NCI-H1048 (cell line): Measurements from ENCODE around the gene BACH2.
"Not testable (repeated sequence)": the region's sequence is repeated elsewhere in the genome, so short reads cannot be mapped to it uniquely, and the experiment has no call there.

ENCODE experiments used
- DNase-seq: peaks from one replicate; lab custom pipeline; 2025; lab: John Stamatoyannopoulos, UW

The BACH2 gene

DNA sequence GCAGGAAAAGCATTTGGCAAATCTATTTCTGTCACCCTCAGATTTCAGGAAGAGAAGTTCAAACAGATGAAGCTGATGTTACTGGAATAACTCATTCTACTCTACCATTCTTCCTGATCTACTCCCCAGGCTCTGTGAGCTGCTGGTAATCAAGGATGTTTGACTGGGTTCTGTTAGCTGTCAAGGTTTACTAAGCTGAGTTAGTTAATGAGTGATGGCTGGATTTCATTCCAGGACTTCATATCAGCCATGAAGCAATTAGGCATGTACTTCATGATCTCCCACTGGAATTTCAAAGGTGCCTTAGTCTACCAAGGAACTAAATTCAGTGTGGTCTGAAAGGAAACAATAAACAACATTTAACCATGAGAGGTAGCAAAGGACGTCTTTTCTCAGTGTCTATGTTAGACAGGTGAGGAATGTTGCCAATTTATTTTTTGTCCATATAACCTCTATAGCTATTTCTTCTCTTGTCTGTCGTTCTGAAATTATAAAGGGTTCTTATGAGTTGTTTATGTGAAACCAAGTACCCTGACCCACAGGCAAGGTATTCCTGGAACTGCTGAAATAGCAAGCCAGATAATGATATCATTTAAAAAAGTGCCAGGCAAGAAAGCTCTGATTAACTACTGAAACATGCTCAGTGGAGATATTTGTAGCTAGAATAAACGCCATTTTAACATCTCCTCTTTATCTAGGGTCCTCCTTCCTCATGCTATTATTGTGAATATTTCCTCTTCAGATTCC lies 112.9 kb downstream of the BACH2 start:
- DNase-seq: no peak

DNA sequence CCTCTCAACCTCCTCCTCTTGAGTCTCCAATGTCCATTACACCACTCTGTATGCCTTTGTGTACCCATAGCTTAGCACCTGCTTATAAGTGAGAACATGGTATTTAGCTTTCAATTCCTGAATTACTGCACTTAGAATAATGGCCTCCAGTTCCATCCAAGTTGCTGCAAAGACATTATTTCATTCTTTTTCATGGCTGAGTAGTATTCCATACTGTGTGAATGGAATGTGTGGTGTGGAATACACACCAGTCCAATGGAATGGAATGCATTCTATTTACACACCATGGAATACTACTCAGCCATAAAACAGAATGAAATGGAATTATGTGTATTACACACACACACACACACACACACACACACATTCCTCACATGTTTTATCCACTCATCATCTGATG lies 116.1 kb downstream of the BACH2 start:
- DNase-seq: no peak

- no peak for DNase-seq
Measured at GRCh38 chr6:90179190-90180169, 117.2 kb downstream of the BACH2 start.

DNA sequence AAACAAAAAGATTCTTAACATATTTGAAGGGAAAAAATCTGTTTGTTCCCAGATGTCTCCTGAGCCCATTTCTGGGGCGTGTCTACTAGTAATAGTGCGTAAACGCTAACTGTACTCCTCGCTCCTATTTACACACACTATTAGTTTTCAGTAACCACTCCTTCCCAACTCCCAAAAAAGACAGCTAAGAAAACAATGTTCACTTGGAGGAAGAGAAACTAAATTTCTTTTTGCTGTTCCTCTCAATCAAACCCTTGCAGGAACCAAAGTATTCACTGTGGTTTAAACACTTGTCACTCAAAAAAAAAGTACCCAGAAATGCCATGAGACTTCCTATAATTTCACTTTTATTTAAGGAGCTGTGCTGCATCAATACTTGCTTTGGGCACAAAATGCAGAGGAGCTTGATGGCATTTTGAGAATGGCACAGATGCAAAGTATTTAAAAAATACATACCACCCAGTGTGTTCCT lies 118.2 kb downstream of the BACH2 start:
- DNase-seq: no peak

DNA sequence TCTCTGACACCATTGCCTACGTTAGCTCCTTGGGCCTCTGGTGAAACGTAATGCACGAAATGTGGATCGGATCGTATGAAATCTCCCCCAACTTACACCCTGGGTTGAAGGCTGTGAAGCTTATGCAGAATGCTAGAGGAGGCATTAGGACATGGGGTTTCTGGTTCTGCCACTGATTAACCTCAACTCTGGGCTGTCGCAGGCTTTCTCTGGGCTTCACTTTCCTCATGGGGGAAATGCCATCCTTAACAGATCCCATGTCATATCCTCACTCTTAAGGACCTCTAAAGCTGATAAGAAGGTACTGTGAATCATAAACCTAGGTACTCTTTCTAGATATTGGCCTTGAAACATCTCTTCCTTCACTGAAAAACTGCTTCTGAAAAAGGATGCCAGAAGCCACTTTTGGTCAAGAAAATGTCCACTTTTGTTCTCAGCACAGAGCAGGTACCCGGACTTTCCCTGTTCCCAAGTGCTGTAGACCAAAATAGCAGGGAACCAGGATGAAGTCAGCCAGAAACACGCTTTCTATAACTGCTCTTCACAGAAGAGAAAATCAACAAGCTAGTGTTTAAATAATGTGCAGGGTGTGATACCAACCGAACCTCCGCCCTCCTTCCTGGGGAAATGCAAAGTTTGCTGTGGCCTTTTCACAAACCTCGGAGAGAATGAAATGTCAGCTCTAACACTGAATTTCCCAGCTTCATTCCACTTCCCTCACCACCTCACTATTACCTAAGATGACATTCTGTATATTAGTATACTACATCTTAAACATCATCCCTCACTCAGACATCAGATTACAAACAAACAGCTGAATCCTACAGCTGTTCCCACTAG lies 118.9 kb downstream of the BACH2 start:
- DNase-seq: no peak

DNA sequence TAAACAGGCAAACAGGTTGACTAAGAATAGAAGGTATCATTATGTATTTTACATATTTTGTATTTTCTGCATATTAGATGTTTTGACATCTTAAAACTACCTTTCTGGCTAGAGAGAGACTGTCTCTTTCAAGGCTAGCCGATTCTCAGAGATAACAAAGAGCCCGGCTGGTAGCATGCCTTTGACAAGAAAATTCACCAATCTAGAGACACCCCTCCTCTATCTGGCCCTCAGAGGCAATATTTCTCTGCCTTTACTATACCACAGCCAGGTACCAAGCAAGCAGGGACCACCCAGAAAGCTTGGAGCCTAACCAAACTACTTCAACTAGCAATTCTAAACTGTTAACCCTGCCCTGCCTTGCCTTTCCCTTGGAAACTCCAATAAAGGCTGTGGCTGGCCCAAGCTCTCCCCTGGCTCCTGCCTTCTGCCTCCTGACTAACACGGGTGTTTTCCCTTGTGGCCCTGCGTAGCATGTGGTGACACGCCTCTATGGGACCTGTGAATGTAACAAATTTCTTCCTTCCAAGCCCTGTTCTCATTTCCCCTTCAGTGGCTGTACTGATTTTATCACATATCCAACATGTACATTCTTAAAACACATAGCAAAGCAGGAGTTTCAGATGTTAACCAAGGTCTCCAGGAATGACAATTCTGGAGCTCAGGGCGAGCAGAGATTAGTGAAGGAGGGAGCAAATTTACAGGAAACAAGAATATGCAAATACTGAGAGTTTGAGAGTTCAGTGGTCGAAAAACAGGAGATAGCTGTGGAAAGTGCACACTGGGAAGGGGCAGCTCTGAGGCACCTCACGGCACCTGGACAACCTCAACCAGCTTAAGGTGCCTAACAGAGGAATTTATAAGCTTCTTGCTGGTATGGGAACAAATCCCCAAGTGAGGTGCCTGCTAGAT lies 120.8 kb downstream of the BACH2 start:
- no peak for DNase-seq

DNA sequence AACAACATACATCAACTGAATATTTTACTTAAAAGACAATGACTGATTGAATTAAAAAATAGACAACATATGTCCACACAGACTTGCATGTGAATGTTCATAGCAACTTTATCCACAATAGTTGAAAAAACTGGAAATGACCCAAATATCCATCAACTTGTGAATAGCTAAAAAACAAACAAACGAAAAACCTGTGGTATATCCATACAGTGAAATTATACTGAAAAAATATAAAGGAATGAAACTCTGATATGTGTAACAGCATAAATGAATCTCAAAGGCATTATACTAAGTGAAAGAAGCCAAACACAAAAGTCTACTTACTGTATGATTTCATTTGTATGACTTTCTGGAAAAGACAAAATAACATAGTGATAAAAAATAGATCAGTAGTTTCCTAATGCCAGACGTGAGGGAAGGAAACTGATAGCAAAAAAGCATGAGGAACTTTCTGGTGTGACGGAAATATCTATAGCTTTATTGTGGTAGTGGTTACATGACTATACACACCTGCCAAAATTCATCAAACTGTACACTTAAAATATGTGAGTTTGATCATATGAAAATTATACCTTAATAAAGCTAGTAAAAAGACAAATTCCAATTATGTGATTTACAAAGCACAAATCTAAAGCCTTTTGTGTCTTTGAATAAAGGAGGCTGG lies 123.2 kb downstream of the BACH2 start:
- no peak for DNase-seq

- no peak for DNase-seq
Measured at GRCh38 chr6:90170601-90171000, 126.0 kb downstream of the BACH2 start.

DNA sequence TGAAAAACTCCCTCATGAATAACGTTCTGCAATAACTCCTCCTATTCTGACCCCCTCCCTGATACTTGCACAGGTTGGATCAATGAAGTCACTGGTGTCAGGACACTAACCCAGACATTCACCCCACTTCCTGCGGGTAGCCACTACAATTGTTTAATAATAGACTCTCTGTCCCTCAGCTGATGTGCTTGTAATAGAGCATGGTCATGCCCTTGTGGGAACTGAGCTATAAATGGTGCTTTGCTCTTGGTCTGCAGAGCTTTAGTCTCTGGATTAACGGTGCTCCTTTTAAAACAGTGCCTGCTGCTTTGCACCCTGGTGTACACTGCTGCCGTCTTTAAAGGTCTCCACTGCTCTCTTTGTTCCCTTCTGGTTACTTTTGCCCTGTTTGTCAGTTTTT lies 127.3 kb downstream of the BACH2 start:
- DNase-seq: no peak

DNA sequence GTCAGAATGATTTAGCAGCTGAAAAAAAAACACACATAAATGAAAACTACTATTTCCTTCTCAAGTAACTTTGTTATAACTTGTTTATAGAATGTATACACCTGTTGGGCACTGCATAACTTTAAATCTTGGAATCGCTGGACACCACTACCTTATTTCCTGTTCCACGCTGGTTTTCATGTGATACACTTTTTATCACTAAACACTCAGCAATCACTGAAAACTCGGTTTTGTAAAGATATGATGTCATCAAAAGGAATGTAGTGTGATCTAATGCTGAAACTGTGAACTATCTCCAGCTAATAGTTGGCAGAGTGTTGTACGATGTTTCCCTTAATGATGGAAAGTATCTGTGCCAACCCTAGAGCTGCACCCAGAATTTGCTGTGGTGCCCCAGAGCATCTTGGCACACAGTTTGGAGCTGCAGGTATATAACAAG lies 127.9 kb downstream of the BACH2 start:
- DNase-seq: no peak

GRCh38 chr6:90167514-90168379 lies 128.9 kb downstream of the BACH2 start:
- DNase-seq: no peak

- DNase-seq: not testable (repeated sequence)
Measured at GRCh38 chr6:90166155-90166924, 130.3 kb downstream of the BACH2 start.

GRCh38 chr6:90162648-90163387 lies 133.8 kb downstream of the BACH2 start:
- no peak for DNase-seq

GRCh38 chr6:90160013-90160412 lies 136.6 kb downstream of the BACH2 start:
- no peak for DNase-seq

- no peak for DNase-seq
Measured at GRCh38 chr6:90159452-90159851, 137.2 kb downstream of the BACH2 start.

DNA sequence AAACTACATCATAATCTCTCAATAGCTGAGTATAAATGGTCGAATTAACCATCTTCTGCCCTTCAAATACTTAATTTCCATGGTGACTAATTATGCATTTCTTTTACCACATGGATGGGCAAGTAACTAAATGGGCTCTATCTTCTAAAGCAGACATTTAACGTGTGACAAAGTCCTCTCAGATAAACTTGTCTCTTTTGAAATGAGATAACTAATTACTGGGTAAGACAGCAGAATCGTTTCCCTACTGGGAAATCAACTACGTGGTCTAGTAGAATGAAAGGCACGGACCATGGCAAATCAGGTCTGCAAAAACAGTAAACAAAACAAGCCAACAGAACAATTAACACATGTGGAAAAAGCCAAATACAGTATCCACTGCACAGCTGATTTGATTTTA lies 137.7 kb downstream of the BACH2 start:
- DNase-seq: no peak

- DNase-seq: no peak
Measured at GRCh38 chr6:90157441-90157840, 139.2 kb downstream of the BACH2 start.

DNA sequence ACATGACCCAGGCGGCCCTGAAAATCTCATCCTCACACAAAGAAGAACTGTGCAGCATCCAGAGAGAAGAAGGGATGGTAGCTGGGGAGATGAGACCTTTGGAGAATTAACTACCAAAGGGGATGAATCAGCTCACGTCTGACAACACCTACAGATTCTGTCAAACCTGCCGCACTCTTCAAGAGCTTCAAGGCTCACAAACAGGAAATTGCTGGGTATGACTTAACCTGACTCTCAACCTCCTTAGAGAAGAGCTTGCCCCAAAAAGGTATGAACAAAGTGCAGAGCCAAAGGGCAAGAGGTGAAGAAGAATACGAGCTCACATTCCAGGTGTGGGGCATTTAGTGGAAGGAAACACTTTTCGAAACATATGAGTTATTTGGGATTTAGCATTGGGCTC lies 139.8 kb downstream of the BACH2 start:
- DNase-seq: no peak
